ENCODE data around the gene TDRD3. TPM values are rescaled to one million over a fixed set of nuclear protein-coding genes. Genes with fewer than 3 reads are reported as not detected.

The TDRD3 gene
- total RNA-seq, 4 donors from 2014 or later: 14.5 to 33.8 (median 16.1) TPM

DNA sequence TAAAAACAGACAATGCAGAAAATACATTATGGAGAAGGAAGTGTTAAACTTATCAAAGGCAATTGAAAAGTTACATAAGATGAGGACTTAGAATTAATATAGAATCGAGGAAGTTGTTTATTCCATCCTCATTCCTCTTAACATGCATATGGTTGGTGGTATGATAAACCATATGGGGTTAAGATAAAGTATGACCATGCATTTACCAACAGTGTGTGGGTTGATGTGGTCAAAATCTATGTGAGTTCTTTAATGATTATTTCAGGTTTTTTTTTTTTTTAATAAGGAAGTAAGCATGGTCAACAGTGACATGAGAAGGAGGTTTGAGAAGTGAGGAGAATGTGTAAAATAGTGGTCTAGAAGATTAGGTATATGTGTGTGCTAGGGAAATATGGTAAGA lies 94.5 kb downstream of the TDRD3 start:
- Histone ChIP-seq H3K9me3 (peaks cover 0 to 5% (median 0%) of the 10 kb centered on the region in 3 donors), H3K4me1 (no peaks in the 10 kb centered on the region), H3K36me3 (peaks cover under 1 to 60% (median 3%) of the 10 kb centered on the region in 3 donors), H3K27ac (no peak overlapping the region), H3K4me3 (no peak overlapping the region), H3K27me3 (no peaks in the 10 kb centered on the region)
- intact Hi-C loops (cut with DNase I): no loop called here
- TF ChIP-seq, protein P1, sequence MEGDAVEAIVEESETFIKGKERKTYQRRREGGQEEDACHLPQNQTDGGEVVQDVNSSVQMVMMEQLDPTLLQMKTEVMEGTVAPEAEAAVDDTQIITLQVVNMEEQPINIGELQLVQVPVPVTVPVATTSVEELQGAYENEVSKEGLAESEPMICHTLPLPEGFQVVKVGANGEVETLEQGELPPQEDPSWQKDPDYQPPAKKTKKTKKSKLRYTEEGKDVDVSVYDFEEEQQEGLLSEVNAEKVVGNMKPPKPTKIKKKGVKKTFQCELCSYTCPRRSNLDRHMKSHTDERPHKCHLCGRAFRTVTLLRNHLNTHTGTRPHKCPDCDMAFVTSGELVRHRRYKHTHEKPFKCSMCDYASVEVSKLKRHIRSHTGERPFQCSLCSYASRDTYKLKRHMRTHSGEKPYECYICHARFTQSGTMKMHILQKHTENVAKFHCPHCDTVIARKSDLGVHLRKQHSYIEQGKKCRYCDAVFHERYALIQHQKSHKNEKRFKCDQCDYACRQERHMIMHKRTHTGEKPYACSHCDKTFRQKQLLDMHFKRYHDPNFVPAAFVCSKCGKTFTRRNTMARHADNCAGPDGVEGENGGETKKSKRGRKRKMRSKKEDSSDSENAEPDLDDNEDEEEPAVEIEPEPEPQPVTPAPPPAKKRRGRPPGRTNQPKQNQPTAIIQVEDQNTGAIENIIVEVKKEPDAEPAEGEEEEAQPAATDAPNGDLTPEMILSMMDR (IDR thresholded peaks at IDR 0.05): no peak
- TF ChIP-seq POLR2A (IDR thresholded peaks at IDR 0.05): no peak
- WGBS, 2 donors: 72 to 82% methylated on average over 1 of the region's 1 CpG
- no peak for DNase-seq

DNA sequence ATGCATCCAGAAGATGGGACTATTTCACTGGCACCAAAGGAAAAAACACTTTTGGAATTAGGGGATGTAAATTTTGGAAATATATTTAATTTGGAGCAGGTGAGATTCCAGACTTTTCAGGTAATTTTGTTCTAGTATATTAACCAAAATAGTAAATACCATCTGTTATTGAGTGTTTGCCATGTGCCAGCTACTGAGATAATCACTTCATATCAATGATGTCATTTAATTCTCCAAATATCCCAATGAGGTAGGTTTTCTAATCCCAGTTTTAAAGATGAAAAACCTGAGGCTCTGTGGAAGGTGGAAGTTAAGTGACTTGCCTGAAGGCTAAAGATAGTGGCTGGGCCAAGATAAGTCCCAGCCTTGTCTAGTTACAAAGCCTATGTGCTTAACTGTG lies 95.2 kb downstream of the TDRD3 start:
- intact Hi-C loops (cut with DNase I): no loop called here
- Histone ChIP-seq H3K36me3 (peaks cover 3 to 60% (median 5%) of the 10 kb centered on the region in 3 donors), H3K27me3 (no peaks in the 10 kb centered on the region), H3K4me3 (no peak overlapping the region), H3K27ac (no peak overlapping the region), H3K9me3 (peaks cover 0 to 5% (median 0%) of the 10 kb centered on the region in 3 donors), H3K4me1 (no peaks in the 10 kb centered on the region)
- DNase-seq: no peak
- TF ChIP-seq, protein P1 (IDR thresholded peaks at IDR 0.05): no peak
- no peak for TF ChIP-seq POLR2A (IDR thresholded peaks at IDR 0.05)

DNA sequence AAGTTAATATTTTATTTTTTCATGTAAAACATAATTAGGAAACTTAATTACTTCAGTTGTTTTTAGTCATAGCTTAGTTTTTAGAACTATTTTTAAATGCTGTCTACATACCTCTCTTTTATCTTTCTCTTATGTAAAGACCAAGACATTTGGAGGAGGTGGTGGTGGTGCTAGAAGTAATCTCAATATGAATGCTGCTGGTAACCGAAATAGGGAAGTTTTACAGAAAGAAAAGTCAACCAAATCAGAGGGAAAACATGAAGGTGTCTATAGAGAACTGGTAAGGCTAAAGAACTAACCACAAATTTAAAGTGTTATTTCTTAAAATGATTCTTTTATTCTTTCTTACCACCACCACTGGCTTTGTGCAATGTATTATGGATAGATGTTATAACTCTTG lies 97.3 kb downstream of the TDRD3 start:
- WGBS, 2 donors: 88 to 93% methylated on average over 1 of the region's 1 CpG
- no peak overlapping the region for H3K4me3 ChIP-seq
- no peak for DNase-seq
- peaks cover 0 to 5% (median 0%) of the 10 kb centered on the region in 3 donors for H3K9me3 ChIP-seq
- TF ChIP-seq, protein P1 (IDR thresholded peaks at IDR 0.05): no peak
- TF ChIP-seq POLR2A (IDR thresholded peaks at IDR 0.05): no peak
- H3K36me3 ChIP-seq: peaks cover 3 to 70% (median 5%) of the 10 kb centered on the region in 3 donors
- H3K4me1 ChIP-seq: no peaks in the 10 kb centered on the region
- intact Hi-C loops (cut with DNase I): no loop called here
- H3K27ac ChIP-seq: no peak overlapping the region
- H3K27me3 ChIP-seq: no peaks in the 10 kb centered on the region

DNA sequence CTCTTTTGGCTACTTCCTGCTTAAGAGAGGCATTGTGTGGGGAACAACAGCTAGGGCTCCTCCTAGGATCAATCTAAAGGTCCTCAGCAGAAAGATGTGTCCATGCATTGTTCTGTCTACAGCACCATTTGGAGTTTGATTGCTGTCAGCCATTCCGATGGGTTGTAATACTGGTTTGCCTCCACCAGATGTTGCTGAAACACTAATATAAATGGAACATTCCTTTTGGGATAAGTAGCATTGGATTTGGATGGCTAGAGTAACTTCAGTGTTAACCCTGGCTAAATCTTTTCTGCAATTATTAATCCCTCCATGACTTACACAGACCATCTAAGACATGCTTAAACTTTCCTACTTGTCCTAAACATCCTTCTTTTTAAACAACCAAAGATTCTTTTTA lies 104.2 kb downstream of the TDRD3 start:
- no peak overlapping the region for H3K27ac ChIP-seq
- TF ChIP-seq, protein P1 (IDR thresholded peaks at IDR 0.05): no peak
- no peak for TF ChIP-seq POLR2A (IDR thresholded peaks at IDR 0.05)
- intact Hi-C loops (cut with DNase I): no loop called here
- 91 to 100% methylated on average over 1 of the region's 1 CpG for WGBS, 2 donors
- no peaks in the 10 kb centered on the region for H3K4me1 ChIP-seq
- peaks cover 0 to 92% (median 5%) of the 10 kb centered on the region in 3 donors for H3K36me3 ChIP-seq
- H3K9me3 ChIP-seq: peaks cover 0 to 38% (median 2%) of the 10 kb centered on the region in 3 donors
- no peak for DNase-seq
- H3K27me3 ChIP-seq: no peaks in the 10 kb centered on the region
- H3K4me3 ChIP-seq: no peak overlapping the region

DNA sequence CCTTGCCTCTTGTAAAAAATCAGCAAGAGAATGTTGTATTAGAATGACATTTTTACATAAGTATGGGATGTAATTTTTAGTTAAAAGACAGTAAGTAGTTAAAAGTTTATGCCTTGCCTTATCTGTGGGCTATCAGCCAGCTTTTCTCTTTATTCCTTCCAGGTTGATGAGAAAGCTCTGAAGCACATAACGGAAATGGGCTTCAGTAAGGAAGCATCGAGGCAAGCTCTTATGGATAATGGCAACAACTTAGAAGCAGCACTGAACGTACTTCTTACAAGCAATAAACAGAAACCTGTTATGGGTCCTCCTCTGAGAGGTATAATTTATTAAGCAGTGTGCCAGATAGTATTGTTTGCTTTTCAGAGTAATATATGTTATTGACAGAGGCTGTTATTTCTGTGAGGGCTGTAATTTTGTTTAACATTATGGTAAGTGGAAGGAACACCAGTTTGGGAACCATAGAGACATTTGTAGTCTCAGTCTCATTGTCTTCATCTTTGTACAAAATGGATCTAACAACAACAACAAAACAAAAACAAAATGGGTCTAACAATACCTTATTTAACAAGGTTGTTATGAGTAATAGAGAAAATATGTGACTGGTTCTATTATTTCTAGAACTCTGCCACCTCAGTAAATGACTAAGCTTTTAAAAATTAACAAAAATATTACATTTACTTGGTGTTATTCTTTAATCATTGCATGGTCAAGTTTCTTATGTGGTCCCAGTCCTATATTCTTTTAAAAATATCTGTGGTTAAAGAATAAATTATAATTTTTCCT lies 112.8 kb downstream of the TDRD3 start:
- Histone ChIP-seq H3K9me3 (peaks cover 0 to 16% (median 8%) of the 10 kb centered on the region in 3 donors), H3K27ac (no peak overlapping the region), H3K4me1 (no peaks in the 10 kb centered on the region), H3K36me3 (peaks cover 0 to 54% (median 10%) of the 10 kb centered on the region in 3 donors), H3K27me3 (no peaks in the 10 kb centered on the region), H3K4me3 (no peak overlapping the region)
- no peak for TF ChIP-seq POLR2A (IDR thresholded peaks at IDR 0.05)
- TF ChIP-seq, protein P1 (IDR thresholded peaks at IDR 0.05): no peak
- no peak for DNase-seq
- WGBS, 2 donors: 89 to 90% methylated on average over 3 of the region's 3 CpGs
- intact Hi-C loops (cut with DNase I): no loop called here

All from esophagus squamous epithelium (tissue), 5 donors.